Common myeloid progenitor, CD34-positive (primary cell): ENCODE results near the gene CCL5.

ENCODE experiments used
- CTCF ChIA-PET: fragments of 350-600 bp; sonication (Branson Sonifier 250); formaldehyde crosslinking; loops from one replicate; lab custom pipeline; 2021; ENCODE audit warnings: antibody characterized with exemption; lab: Charles Lee
- POLR2A ChIA-PET: fragments of 350-600 bp; sonication (Branson Sonifier 250); formaldehyde crosslinking; loops from one replicate; lab custom pipeline; 2021; ENCODE audit warnings: antibody characterized with exemption; lab: Charles Lee
- DNase-seq, 3 donors: peaks; one replicate each; pipeline versions ENCODE4 v3.0.0 to v3.0.0-alpha.2; 2013
- H3K27ac ChIP-seq, 2 experiments: 1 replicate in 1 of 2; 2 replicates in 1 of 2; pipeline ENCODE4 v1.7.0; 2013; ENCODE audit warnings: inconsistent platforms in 2 of 2, low read length in 2 of 2, mild to moderate bottlenecking in 2 of 2, low read depth in 1 of 2, moderate library complexity in 1 of 2; ENCODE audit not compliant: severe bottlenecking in 2 of 2, insufficient read depth in 1 of 2, poor library complexity in 1 of 2
- H3K27me3 ChIP-seq, 5 experiments: replicated peaks in 2 of 5; 1 replicate in 3 of 5; 2 replicates in 2 of 5; pipeline versions ENCODE4 v1.6.1 to v1.7.0; 2013; ENCODE audit warnings: low read length in 4 of 5, mild to moderate bottlenecking in 2 of 5, moderate library complexity in 2 of 5, inconsistent platforms in 1 of 5; ENCODE audit not compliant: insufficient read depth in 5 of 5, control insufficient read depth in 4 of 5
- H3K36me3 ChIP-seq, 4 experiments: 1 replicate in 2 of 4; 2 replicates in 2 of 4; pipeline versions ENCODE4 v1.6.1 to v1.7.0; 2013; ENCODE audit warnings: low read length in 3 of 4, control low read depth in 1 of 4, mild to moderate bottlenecking in 1 of 4; ENCODE audit not compliant: control insufficient read depth in 4 of 4, insufficient read depth in 4 of 4
- H3K4me1 ChIP-seq, 4 experiments: 1 replicate in 3 of 4; 2 replicates in 1 of 4; pipeline versions ENCODE4 v1.6.1 to v1.7.1; 2013; ENCODE audit warnings: low read length in 3 of 4, mild to moderate bottlenecking in 3 of 4, control low read depth in 1 of 4, inconsistent platforms in 1 of 4, moderate library complexity in 1 of 4; ENCODE audit not compliant: control insufficient read depth in 4 of 4, insufficient read depth in 4 of 4; ENCODE audit errors: control extremely low read depth in 1 of 4
- H3K4me3 ChIP-seq, 7 experiments: 1 replicate in 4 of 7; 2 replicates in 3 of 7; pipeline versions ENCODE4 v1.5.1 to v1.7.0; 2013; ENCODE audit warnings: mild to moderate bottlenecking in 7 of 7, low read length in 6 of 7, moderate library complexity in 6 of 7, inconsistent platforms in 2 of 7, low read depth in 2 of 7, control low read depth in 1 of 7; ENCODE audit not compliant: insufficient read depth in 4 of 7, control insufficient read depth in 1 of 7; ENCODE audit errors: extremely low read depth in 1 of 7
- H3K9me3 ChIP-seq, 5 experiments: 1 replicate in 4 of 5; 2 replicates in 1 of 5; pipeline versions ENCODE4 v1.6.1 to v1.7.1; 2013; ENCODE audit warnings: low read length in 4 of 5, mild to moderate bottlenecking in 2 of 5, inconsistent platforms in 1 of 5, low read depth in 1 of 5, moderate library complexity in 1 of 5; ENCODE audit not compliant: control insufficient read depth in 4 of 5, insufficient read depth in 2 of 5; ENCODE audit errors: control extremely low read depth in 1 of 5
- WGBS: methylation state at CpG from one replicate; pipeline ENCODE4 v1.1.5; 2013; ENCODE audit not compliant: insufficient coverage; 5-methylcytosine and 5-hydroxymethylcytosine counted together

The CCL5 gene

GRCh38 chr17:35855965-35856364, 24.2 kb downstream of the CCL5 start:
- no peaks in the 10 kb centered on the region for H3K4me1 ChIP-seq
- CTCF ChIA-PET, result interaction anchor here (1.2 to 2.9 kb wide), 3 partner anchors 8 to 40 kb away, joined by 3 to 14 read pairs (median 5); no protein-coding TSS in a partner anchor
- POLR2A ChIA-PET, result no interaction called here
- WGBS, result 91% methylated on average over 4 of the region's 5 CpGs
- no peak overlapping the region for H3K4me3 ChIP-seq
- DNase-seq, result no peak
- no peaks in the 10 kb centered on the region for H3K9me3 ChIP-seq
- no peak overlapping the region for H3K27ac ChIP-seq
- H3K36me3 ChIP-seq, result peaks cover 0 to 8% (median 2%) of the 10 kb centered on the region in 4 experiments
- no peaks in the 10 kb centered on the region for H3K27me3 ChIP-seq

GRCh38 chr17:35849469-35850348, 30.5 kb downstream of the CCL5 start:
- 92% methylated on average over 2 of the region's 7 CpGs for WGBS
- no peak overlapping the region for H3K27ac ChIP-seq
- no peaks in the 10 kb centered on the region for H3K9me3 ChIP-seq
- H3K36me3 ChIP-seq, result peaks cover 5 to 43% (median 24%) of the 10 kb centered on the region in 4 experiments
- H3K4me3 ChIP-seq, result no peak overlapping the region
- no peaks in the 10 kb centered on the region for H3K27me3 ChIP-seq
- no peaks in the 10 kb centered on the region for H3K4me1 ChIP-seq
- peak; percentile 76 to 87 (median 81) for DNase-seq
- ChIA-PET CTCF (interaction anchor here (0.9 to 3.3 kb wide), 21 partner anchors 8 to 300 kb away, joined by 3 to 14 read pairs (median 4); partner anchors contain the start of gene HEATR9), POLR2A (no interaction called here)

GRCh38 chr17:35847633-35848373, 32.4 kb downstream of the CCL5 start:
- ChIA-PET POLR2A (interaction anchor here (0.5 kb wide), 1 partner anchor 79 kb away, joined by 3 read pairs; no protein-coding TSS in a partner anchor), CTCF (interaction anchor here (0.6 to 3.3 kb wide), 12 partner anchors 7 to 276 kb away, joined by 3 to 14 read pairs (median 4); no protein-coding TSS in a partner anchor)
- WGBS, result 86% methylated on average over 4 of the region's 4 CpGs
- Histone ChIP-seq H3K36me3 (peaks cover 14 to 61% (median 40%) of the 10 kb centered on the region in 4 experiments), H3K9me3 (no peaks in the 10 kb centered on the region), H3K27me3 (no peaks in the 10 kb centered on the region), H3K4me3 (no peak overlapping the region), H3K4me1 (no peaks in the 10 kb centered on the region), H3K27ac (no peak overlapping the region)
- DNase-seq, result no peak

- DNase-seq, result no peak
- H3K36me3 ChIP-seq, result peaks cover 18 to 69% (median 47%) of the 10 kb centered on the region in 4 experiments
- ChIA-PET POLR2A (no interaction called here), CTCF (interaction anchor here (0.6 to 3.3 kb wide), 5 partner anchors 10 to 277 kb away, joined by 3 to 14 read pairs (median 3); no protein-coding TSS in a partner anchor)
- WGBS, result no CpG with 5 or more reads among the region's 2 CpGs
- no peaks in the 10 kb centered on the region for H3K27me3 ChIP-seq
- no peaks in the 10 kb centered on the region for H3K4me1 ChIP-seq
- no peak overlapping the region for H3K27ac ChIP-seq
- no peaks in the 10 kb centered on the region for H3K9me3 ChIP-seq
- H3K4me3 ChIP-seq, result no peak overlapping the region
These were observed 33.2 kb downstream of the CCL5 start for GRCh38 chr17:35847006-35847405.

GRCh38 chr17:35846055-35846809, 33.9 kb downstream of the CCL5 start:
- Histone ChIP-seq H3K4me3 (no peak overlapping the region), H3K4me1 (no peaks in the 10 kb centered on the region), H3K36me3 (peaks cover 18 to 74% (median 53%) of the 10 kb centered on the region in 4 experiments), H3K27ac (no peak overlapping the region), H3K9me3 (no peaks in the 10 kb centered on the region), H3K27me3 (no peaks in the 10 kb centered on the region)
- CTCF ChIA-PET, result interaction anchor here (0.7 to 3.3 kb wide), 3 partner anchors 11 to 102 kb away, joined by 3 to 14 read pairs (median 3); no protein-coding TSS in a partner anchor
- POLR2A ChIA-PET, result no interaction called here
- 100% methylated on average over 1 of the region's 3 CpGs for WGBS
- no peak for DNase-seq

GRCh38 chr17:35844547-35844946, 35.6 kb downstream of the CCL5 start:
- Histone ChIP-seq H3K4me3 (no peak overlapping the region), H3K36me3 (peaks cover 20 to 82% (median 53%) of the 10 kb centered on the region in 4 experiments)
- POLR2A ChIA-PET, result no interaction called here

More at GRCh38 chr17:35844547-35844946, 35.6 kb downstream of the CCL5 start:
- H3K27ac ChIP-seq, result no peak overlapping the region
- no peaks in the 10 kb centered on the region for H3K27me3 ChIP-seq
- no peaks in the 10 kb centered on the region for H3K9me3 ChIP-seq
- no peak for DNase-seq
- H3K4me1 ChIP-seq, result no peaks in the 10 kb centered on the region
- CTCF ChIA-PET, result interaction anchor here (1.5 kb wide), 1 partner anchor 43 kb away, joined by 3 read pairs; no protein-coding TSS in a partner anchor
- WGBS, result 96% methylated on average over 15 of the region's 19 CpGs
